Ishikawa (cell line): ENCODE measurements around the gene GAB3.

Experiments used
- CEBPB ChIP-seq: IDR thresholded peaks from 2 replicates; pipeline ENCODE4 v1.6.1; 2012
- CREB1 ChIP-seq: IDR thresholded peaks from 2 replicates; pipeline ENCODE4 v1.6.1; 2012; ENCODE audit warnings: low read depth
- EGR1 ChIP-seq: IDR thresholded peaks from 2 replicates; pipeline ENCODE4 v1.6.1; 2012
- EP300 ChIP-seq: IDR thresholded peaks from 2 replicates; pipeline ENCODE4 v1.6.1; 2012; ENCODE audit warnings: borderline replicate concordance
- FOXM1 ChIP-seq: IDR thresholded peaks from 2 replicates; pipeline ENCODE4 v1.6.1; 2012; ENCODE audit warnings: low read depth, borderline replicate concordance
- NFIC ChIP-seq: IDR thresholded peaks from 2 replicates; pipeline ENCODE4 v1.6.1; 2012
- RAD21 ChIP-seq: IDR thresholded peaks from 2 replicates; pipeline ENCODE4 v1.6.1; 2012; ENCODE audit warnings: low read depth
- REST ChIP-seq: IDR thresholded peaks from 2 replicates; pipeline ENCODE4 v1.6.1; 2012; ENCODE audit warnings: low read depth, mild to moderate bottlenecking
- TAF1 ChIP-seq: IDR thresholded peaks from 2 replicates; pipeline ENCODE4 v1.6.1; 2012; ENCODE audit warnings: low read depth, mild to moderate bottlenecking
- TCF12 ChIP-seq: IDR thresholded peaks from 2 replicates; pipeline ENCODE4 v1.6.1; 2012; ENCODE audit warnings: low read depth
- TEAD4 ChIP-seq: IDR thresholded peaks from 2 replicates; pipeline ENCODE4 v1.6.1; 2012
- YY1 ChIP-seq: IDR thresholded peaks from 2 replicates; pipeline ENCODE4 v1.6.1; 2012; ENCODE audit warnings: low read depth
- ZBTB7A ChIP-seq: IDR thresholded peaks from 2 replicates; pipeline ENCODE4 v1.6.1; 2012; ENCODE audit warnings: low read depth
- TF ChIP-seq, protein P1 (sequence below): IDR thresholded peaks from 2 replicates; pipeline ENCODE4 v1.6.1; 2012
- TF ChIP-seq, protein P2 (sequence below): IDR thresholded peaks from 2 replicates; pipeline ENCODE4 v1.6.1; 2012

The GAB3 gene

GRCh38 chrX:154732421-154733065 lies 18.3 kb downstream of the GAB3 start:
- no peak for TF ChIP-seq YY1
- no peak for TF ChIP-seq CREB1
- no peak for TF ChIP-seq EP300
- no peak for TF ChIP-seq TCF12
- TF ChIP-seq, protein P1, sequence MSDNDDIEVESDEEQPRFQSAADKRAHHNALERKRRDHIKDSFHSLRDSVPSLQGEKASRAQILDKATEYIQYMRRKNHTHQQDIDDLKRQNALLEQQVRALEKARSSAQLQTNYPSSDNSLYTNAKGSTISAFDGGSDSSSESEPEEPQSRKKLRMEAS = no peak

GRCh38 chrX:154731881-154732280 lies 19.0 kb downstream of the GAB3 start:
- no peak for TF ChIP-seq EGR1
- TF ChIP-seq EP300 = no peak
- TF ChIP-seq, protein P1 = no peak
- TF ChIP-seq RAD21 = no peak
- TF ChIP-seq REST = no peak
- TF ChIP-seq, protein P2, sequence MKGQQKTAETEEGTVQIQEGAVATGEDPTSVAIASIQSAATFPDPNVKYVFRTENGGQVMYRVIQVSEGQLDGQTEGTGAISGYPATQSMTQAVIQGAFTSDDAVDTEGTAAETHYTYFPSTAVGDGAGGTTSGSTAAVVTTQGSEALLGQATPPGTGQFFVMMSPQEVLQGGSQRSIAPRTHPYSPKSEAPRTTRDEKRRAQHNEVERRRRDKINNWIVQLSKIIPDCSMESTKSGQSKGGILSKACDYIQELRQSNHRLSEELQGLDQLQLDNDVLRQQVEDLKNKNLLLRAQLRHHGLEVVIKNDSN = no peak
- TF ChIP-seq YY1 = no peak
- TF ChIP-seq CREB1 = no peak
- no peak for TF ChIP-seq ZBTB7A

- TF ChIP-seq TEAD4 (no peak), TCF12 (no peak), TAF1 (no peak), EGR1 (no peak), RAD21 (no peak), CREB1 (no peak), NFIC (no peak), CEBPB (no peak), ZBTB7A (no peak), EP300 (no peak), YY1 (no peak), FOXM1 (no peak), REST (no peak)
- TF ChIP-seq, protein P2 = no peak
- TF ChIP-seq, protein P1 = no peak
Measured at GRCh38 chrX:154731184-154731583, 19.7 kb downstream of the GAB3 start.

DNA sequence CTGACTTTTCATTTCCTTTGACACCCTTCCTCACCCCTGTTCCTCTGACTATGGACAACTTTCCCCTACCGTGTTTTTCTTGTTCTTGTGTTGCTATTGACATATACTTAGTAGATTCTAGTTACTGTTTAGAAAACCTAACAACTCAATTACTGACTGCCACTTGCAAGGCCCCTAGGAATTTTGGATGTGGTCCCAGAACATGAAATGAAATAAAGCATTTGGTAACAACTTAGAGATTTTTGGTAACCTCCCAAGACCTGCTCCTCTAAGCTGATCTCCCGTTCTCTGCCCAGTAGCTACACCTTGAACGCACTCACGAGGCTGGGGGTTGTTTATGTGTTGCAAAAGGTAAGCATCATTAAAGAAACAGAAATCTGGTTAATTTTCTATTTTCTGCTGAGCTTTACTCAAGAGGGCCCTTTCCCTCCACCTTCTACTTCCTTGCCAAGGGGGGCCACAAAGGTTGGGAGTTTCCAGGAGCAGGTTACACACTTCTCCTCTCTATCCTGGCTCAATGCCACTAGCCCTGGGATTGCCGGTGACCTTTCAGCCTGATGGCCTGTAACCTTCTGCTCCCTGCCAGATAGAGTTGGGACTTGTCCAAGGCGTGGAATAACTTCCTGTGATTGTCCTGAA lies 20.5 kb downstream of the GAB3 start:
- TF ChIP-seq, protein P1 = no peak
- peak; percentile 18; the same call in 1 of the 2 replicates for TF ChIP-seq TEAD4
- no peak for TF ChIP-seq EGR1
- TF ChIP-seq TAF1 = no peak
- peak; percentile 85 for TF ChIP-seq NFIC
- peak; percentile 33; the same call in 1 of the 2 replicates for TF ChIP-seq EP300
- TF ChIP-seq CEBPB = no peak

GRCh38 chrX:154729439-154729838 lies 21.4 kb downstream of the GAB3 start:
- TF ChIP-seq NFIC (no peak), TEAD4 (no peak), YY1 (no peak), EGR1 (no peak), FOXM1 (no peak), RAD21 (no peak)
- TF ChIP-seq, protein P1 = no peak
